ENCODE results near the gene IRGQ. TPM values are rescaled to one million over a fixed set of nuclear protein-coding genes. Genes with fewer than 3 reads are reported as not detected.
A peak's percentile ranks its signal among the peaks of the same experiment; 100 is the strongest.

The IRGQ gene
- total and polyA plus RNA-seq, 2 experiments from 2014 or later = 8.4 to 49.6 TPM

DNA sequence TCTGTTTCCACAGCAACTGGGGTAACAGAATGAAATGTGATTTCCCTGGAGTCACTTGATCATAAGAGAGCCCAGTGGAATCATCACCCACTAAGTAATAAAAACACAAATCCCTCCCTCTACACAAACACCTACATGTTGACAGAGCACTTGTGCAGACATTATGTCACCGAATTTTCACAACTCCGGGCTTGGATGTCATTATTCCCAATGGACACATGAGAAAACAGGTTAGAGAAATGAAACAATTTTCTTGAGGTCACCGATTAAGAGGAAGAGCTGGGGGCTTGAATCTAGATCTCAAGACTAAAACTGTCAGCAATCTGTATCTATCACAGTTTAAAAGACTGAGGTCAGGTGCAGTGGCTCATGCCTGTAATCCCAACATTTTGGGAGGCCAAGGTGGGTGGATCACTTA is 23.8 kb downstream of the IRGQ start:
- H4K20me1 ChIP-seq (replicated peaks; ENCODE audit: insufficient read depth) = no peaks in the 10 kb centered on the region; the same call in 1 of the 2 replicates
- H3K4me1 Mint-ChIP-seq = peaks cover 16% of the 10 kb centered on the region
- H3K79me2 ChIP-seq (replicated peaks; ENCODE audit: insufficient read depth) = 0 out of 2 replicates have a peak, but pooled peaks cover 10% of the 10 kb centered on the region
- H3K9me2 ChIP-seq (ENCODE audit: insufficient read depth) = no peaks in the 10 kb centered on the region
- no peak for TF ChIP-seq ZNF114 (CRISPR knock-in tag; IDR thresholded peaks at IDR 0.05)
- TF ChIP-seq EZH2phosphoT487 (IDR thresholded peaks at IDR 0.05; ENCODE audit: unreplicated experiment) = no peak
- TF ChIP-seq POLR2AphosphoS5 (IDR thresholded peaks at IDR 0.05; ENCODE audit: low read depth) = no peak
- TF ChIP-seq STAT1 (IDR thresholded peaks at IDR 0.05; ENCODE audit: unreplicated experiment) = no peak
- TF ChIP-seq JUNB (IDR thresholded peaks at IDR 0.05; ENCODE audit: unreplicated experiment) = no peak
- TF ChIP-seq NANOG (IDR thresholded peaks at IDR 0.05; ENCODE audit: borderline replicate concordance) = no peak
- no peak for TF ChIP-seq ZNF331 (CRISPR knock-in tag; IDR thresholded peaks at IDR 0.05; ENCODE audit: low read depth)
- TF ChIP-seq, protein P1, sequence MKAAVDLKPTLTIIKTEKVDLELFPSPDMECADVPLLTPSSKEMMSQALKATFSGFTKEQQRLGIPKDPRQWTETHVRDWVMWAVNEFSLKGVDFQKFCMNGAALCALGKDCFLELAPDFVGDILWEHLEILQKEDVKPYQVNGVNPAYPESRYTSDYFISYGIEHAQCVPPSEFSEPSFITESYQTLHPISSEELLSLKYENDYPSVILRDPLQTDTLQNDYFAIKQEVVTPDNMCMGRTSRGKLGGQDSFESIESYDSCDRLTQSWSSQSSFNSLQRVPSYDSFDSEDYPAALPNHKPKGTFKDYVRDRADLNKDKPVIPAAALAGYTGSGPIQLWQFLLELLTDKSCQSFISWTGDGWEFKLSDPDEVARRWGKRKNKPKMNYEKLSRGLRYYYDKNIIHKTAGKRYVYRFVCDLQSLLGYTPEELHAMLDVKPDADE (IDR thresholded peaks at IDR 0.05) = no peak
- TF ChIP-seq, protein P2, sequence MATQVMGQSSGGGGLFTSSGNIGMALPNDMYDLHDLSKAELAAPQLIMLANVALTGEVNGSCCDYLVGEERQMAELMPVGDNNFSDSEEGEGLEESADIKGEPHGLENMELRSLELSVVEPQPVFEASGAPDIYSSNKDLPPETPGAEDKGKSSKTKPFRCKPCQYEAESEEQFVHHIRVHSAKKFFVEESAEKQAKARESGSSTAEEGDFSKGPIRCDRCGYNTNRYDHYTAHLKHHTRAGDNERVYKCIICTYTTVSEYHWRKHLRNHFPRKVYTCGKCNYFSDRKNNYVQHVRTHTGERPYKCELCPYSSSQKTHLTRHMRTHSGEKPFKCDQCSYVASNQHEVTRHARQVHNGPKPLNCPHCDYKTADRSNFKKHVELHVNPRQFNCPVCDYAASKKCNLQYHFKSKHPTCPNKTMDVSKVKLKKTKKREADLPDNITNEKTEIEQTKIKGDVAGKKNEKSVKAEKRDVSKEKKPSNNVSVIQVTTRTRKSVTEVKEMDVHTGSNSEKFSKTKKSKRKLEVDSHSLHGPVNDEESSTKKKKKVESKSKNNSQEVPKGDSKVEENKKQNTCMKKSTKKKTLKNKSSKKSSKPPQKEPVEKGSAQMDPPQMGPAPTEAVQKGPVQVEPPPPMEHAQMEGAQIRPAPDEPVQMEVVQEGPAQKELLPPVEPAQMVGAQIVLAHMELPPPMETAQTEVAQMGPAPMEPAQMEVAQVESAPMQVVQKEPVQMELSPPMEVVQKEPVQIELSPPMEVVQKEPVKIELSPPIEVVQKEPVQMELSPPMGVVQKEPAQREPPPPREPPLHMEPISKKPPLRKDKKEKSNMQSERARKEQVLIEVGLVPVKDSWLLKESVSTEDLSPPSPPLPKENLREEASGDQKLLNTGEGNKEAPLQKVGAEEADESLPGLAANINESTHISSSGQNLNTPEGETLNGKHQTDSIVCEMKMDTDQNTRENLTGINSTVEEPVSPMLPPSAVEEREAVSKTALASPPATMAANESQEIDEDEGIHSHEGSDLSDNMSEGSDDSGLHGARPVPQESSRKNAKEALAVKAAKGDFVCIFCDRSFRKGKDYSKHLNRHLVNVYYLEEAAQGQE (IDR thresholded peaks at IDR 0.05; ENCODE audit: unreplicated experiment) = no peak
- no peak for TF ChIP-seq CREB1 (CRISPR knock-in tag; IDR thresholded peaks at IDR 0.05; ENCODE audit: low read depth)
- TF ChIP-seq EZH2 (IDR thresholded peaks at IDR 0.05; ENCODE audit: low read depth, unreplicated experiment) = no peak
- TF ChIP-seq, protein P3, sequence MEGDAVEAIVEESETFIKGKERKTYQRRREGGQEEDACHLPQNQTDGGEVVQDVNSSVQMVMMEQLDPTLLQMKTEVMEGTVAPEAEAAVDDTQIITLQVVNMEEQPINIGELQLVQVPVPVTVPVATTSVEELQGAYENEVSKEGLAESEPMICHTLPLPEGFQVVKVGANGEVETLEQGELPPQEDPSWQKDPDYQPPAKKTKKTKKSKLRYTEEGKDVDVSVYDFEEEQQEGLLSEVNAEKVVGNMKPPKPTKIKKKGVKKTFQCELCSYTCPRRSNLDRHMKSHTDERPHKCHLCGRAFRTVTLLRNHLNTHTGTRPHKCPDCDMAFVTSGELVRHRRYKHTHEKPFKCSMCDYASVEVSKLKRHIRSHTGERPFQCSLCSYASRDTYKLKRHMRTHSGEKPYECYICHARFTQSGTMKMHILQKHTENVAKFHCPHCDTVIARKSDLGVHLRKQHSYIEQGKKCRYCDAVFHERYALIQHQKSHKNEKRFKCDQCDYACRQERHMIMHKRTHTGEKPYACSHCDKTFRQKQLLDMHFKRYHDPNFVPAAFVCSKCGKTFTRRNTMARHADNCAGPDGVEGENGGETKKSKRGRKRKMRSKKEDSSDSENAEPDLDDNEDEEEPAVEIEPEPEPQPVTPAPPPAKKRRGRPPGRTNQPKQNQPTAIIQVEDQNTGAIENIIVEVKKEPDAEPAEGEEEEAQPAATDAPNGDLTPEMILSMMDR (conservative IDR thresholded peaks at IDR 0.05; ENCODE audit: low read depth in 2 of 2) = no peak
- TF ChIP-seq, protein P4, sequence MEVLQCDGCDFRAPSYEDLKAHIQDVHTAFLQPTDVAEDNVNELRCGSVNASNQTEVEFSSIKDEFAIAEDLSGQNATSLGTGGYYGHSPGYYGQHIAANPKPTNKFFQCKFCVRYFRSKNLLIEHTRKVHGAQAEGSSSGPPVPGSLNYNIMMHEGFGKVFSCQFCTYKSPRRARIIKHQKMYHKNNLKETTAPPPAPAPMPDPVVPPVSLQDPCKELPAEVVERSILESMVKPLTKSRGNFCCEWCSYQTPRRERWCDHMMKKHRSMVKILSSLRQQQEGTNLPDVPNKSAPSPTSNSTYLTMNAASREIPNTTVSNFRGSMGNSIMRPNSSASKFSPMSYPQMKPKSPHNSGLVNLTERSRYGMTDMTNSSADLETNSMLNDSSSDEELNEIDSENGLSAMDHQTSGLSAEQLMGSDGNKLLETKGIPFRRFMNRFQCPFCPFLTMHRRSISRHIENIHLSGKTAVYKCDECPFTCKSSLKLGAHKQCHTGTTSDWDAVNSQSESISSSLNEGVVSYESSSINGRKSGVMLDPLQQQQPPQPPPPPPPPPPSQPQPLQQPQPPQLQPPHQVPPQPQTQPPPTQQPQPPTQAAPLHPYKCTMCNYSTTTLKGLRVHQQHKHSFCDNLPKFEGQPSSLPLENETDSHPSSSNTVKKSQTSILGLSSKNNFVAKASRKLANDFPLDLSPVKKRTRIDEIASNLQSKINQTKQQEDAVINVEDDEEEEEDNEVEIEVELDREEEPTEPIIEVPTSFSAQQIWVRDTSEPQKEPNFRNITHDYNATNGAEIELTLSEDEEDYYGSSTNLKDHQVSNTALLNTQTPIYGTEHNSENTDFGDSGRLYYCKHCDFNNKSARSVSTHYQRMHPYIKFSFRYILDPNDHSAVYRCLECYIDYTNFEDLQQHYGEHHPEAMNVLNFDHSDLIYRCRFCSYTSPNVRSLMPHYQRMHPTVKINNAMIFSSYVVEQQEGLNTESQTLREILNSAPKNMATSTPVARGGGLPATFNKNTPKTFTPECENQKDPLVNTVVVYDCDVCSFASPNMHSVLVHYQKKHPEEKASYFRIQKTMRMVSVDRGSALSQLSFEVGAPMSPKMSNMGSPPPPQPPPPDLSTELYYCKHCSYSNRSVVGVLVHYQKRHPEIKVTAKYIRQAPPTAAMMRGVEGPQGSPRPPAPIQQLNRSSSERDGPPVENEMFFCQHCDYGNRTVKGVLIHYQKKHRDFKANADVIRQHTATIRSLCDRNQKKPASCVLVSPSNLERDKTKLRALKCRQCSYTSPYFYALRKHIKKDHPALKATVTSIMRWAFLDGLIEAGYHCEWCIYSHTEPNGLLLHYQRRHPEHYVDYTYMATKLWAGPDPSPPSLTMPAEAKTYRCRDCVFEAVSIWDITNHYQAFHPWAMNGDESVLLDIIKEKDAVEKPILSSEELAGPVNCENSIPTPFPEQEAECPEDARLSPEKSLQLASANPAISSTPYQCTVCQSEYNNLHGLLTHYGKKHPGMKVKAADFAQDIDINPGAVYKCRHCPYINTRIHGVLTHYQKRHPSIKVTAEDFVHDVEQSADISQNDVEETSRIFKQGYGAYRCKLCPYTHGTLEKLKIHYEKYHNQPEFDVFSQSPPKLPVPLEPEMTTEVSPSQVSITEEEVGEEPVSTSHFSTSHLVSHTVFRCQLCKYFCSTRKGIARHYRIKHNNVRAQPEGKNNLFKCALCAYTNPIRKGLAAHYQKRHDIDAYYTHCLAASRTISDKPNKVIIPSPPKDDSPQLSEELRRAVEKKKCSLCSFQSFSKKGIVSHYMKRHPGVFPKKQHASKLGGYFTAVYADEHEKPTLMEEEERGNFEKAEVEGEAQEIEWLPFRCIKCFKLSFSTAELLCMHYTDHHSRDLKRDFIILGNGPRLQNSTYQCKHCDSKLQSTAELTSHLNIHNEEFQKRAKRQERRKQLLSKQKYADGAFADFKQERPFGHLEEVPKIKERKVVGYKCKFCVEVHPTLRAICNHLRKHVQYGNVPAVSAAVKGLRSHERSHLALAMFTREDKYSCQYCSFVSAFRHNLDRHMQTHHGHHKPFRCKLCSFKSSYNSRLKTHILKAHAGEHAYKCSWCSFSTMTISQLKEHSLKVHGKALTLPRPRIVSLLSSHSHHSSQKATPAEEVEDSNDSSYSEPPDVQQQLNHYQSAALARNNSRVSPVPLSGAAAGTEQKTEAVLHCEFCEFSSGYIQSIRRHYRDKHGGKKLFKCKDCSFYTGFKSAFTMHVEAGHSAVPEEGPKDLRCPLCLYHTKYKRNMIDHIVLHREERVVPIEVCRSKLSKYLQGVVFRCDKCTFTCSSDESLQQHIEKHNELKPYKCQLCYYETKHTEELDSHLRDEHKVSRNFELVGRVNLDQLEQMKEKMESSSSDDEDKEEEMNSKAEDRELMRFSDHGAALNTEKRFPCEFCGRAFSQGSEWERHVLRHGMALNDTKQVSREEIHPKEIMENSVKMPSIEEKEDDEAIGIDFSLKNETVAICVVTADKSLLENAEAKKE (CRISPR knock-in tag; IDR thresholded peaks at IDR 0.05) = no peak
- H3K4me3 ChIP-seq = no peak overlapping the region
- H3F3A ChIP-seq (replicated peaks; ENCODE audit: low read depth) = no peaks in the 10 kb centered on the region; the same call in 1 of the 2 replicates
- peaks cover 23% of the 10 kb centered on the region for H3K36me3 Mint-ChIP-seq (ENCODE audit: low read depth)
- no peaks in the 10 kb centered on the region for H3K9me3 Mint-ChIP-seq
- H2AFZ ChIP-seq = no peak overlapping the region
- no peaks in the 10 kb centered on the region for H3K27me3 ChIP-seq (ENCODE audit: insufficient read depth)
- DNase-seq (ENCODE audit: low spot score) (no peak), ATAC-seq (no peak)
- peaks cover 8% of the 10 kb centered on the region for H3K4me1 ChIP-seq (ENCODE audit: insufficient read depth)
- no peak overlapping the region for H3K27ac ChIP-seq (ENCODE audit: low read depth)
- peaks cover 8% of the 10 kb centered on the region for H3K27me3 Mint-ChIP-seq (ENCODE audit: insufficient read depth, low read depth, poor library complexity)
- no peak overlapping the region for H3K4me2 ChIP-seq
- no peak overlapping the region; the same call in 2 of the 3 replicates for H3K4me3 Mint-ChIP-seq
- H3K27ac Mint-ChIP-seq = peak overlapping the region; percentile 38
- no peaks in the 10 kb centered on the region for H3K36me3 ChIP-seq (ENCODE audit: insufficient read depth)
